Nephron (organoid): ENCODE results near the gene SEPSECS.

Source experiments
- H3K27ac Mint-ChIP-seq, 3 experiments: 2 replicates each; pipeline ENCODE4 v1.8.0; 2020; ENCODE audit warnings: mixed read lengths in 3 of 3, mild to moderate bottlenecking in 2 of 3, moderate library complexity in 1 of 3
- H3K27me3 Mint-ChIP-seq: 2 replicates; pipeline ENCODE4 v1.8.0; 2021; ENCODE audit warnings: low read depth, mild to moderate bottlenecking, moderate library complexity, mixed read lengths
- H3K36me3 Mint-ChIP-seq: 2 replicates; pipeline ENCODE4 v1.8.0; 2020; ENCODE audit warnings: low read depth, mixed read lengths
- H3K4me1 Mint-ChIP-seq: 2 replicates; pipeline ENCODE4 v1.8.0; 2020; ENCODE audit warnings: mixed read lengths
- H3K4me3 Mint-ChIP-seq, 3 experiments: 2 replicates each; pipeline ENCODE4 v1.8.0; 2020; ENCODE audit warnings: mild to moderate bottlenecking in 3 of 3, mixed read lengths in 3 of 3, moderate library complexity in 2 of 3
- H3K9me3 Mint-ChIP-seq: 2 replicates; pipeline ENCODE4 v1.8.0; 2020; ENCODE audit warnings: mixed read lengths
- TF ChIP-seq, protein P1 (sequence below), 3 experiments: fragments of 200-600 bp; sonication (generic); IDR thresholded peaks; one replicate each; pipeline ENCODE4 v1.5.0; 2021; ENCODE audit warnings: antibody characterized with exemption in 3 of 3; ENCODE audit not compliant: unreplicated experiment in 3 of 3

The SEPSECS gene

DNA sequence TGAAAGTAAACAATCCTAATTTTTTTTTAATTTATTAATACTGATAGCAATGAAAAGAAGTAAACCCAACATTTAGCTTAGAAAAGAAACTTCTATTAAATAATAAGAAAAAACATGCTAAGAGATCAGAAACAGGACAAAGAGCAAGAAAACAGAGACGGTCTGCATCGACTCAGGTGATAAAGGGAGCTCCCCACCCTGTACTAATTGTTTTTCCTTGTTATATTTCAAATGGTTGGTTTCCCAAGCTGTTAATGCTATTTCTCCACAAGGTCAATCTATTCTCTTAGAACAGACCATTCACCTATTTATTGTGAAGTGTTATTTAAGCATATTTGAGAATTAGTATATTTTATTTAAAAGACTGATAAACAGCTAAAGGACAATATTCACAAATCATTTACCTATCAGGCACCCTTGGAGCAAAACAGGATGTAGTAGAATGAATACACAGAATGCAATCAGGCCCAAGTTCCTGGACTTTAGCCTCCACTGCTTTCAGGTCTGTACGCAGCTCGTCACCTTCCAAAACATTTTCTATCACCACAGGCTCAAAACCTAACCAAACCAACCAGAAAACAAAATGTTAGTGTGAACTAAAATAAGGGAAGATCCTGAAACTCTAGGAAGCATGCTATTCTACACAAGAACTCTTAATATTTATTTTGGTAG lies 5.5 kb downstream of the SEPSECS start:
- H3K27ac Mint-ChIP-seq: peak overlapping the region; percentile 63 to 92 (median 86)
- peaks cover 4% of the 10 kb centered on the region for H3K36me3 Mint-ChIP-seq
- no peaks in the 10 kb centered on the region for H3K9me3 Mint-ChIP-seq

DNA sequence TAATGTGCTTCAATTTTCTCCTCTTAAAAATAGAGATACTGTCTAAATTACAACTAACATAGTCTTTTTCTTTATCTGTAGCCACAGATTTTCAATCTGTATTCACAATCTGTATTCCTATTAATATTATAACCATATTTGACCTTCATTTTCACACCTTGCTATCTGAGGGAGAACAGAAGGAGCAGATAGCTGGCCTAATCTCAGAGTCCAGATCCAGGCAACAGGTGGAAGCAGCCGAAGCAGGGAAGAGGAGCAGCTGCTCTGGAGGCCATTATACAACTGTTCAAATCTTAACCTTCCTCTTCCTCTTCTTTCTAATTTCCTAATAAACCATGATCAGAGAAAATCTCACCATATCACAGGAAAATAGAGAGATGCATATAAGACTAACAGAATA lies 14.2 kb downstream of the SEPSECS start:
- no peak overlapping the region for H3K27ac Mint-ChIP-seq
- H3K36me3 Mint-ChIP-seq: peaks cover 11% of the 10 kb centered on the region
- peaks cover 9% of the 10 kb centered on the region for H3K4me1 Mint-ChIP-seq
- H3K9me3 Mint-ChIP-seq: no peaks in the 10 kb centered on the region
- H3K4me3 Mint-ChIP-seq: no peak overlapping the region
- no peaks in the 10 kb centered on the region for H3K27me3 Mint-ChIP-seq
- TF ChIP-seq, protein P1, sequence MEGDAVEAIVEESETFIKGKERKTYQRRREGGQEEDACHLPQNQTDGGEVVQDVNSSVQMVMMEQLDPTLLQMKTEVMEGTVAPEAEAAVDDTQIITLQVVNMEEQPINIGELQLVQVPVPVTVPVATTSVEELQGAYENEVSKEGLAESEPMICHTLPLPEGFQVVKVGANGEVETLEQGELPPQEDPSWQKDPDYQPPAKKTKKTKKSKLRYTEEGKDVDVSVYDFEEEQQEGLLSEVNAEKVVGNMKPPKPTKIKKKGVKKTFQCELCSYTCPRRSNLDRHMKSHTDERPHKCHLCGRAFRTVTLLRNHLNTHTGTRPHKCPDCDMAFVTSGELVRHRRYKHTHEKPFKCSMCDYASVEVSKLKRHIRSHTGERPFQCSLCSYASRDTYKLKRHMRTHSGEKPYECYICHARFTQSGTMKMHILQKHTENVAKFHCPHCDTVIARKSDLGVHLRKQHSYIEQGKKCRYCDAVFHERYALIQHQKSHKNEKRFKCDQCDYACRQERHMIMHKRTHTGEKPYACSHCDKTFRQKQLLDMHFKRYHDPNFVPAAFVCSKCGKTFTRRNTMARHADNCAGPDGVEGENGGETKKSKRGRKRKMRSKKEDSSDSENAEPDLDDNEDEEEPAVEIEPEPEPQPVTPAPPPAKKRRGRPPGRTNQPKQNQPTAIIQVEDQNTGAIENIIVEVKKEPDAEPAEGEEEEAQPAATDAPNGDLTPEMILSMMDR (IDR thresholded peaks at IDR 0.05; ENCODE audit: unreplicated experiment in 3 of 3): no peak

More for the DNA sequence above, 5.5 kb downstream of the SEPSECS start:
- TF ChIP-seq, protein P1 (IDR thresholded peaks at IDR 0.05; ENCODE audit: unreplicated experiment in 3 of 3): no peak
- H3K27me3 Mint-ChIP-seq: no peaks in the 10 kb centered on the region
- no peak overlapping the region for H3K4me3 Mint-ChIP-seq
- H3K4me1 Mint-ChIP-seq: peaks cover 7% of the 10 kb centered on the region

DNA sequence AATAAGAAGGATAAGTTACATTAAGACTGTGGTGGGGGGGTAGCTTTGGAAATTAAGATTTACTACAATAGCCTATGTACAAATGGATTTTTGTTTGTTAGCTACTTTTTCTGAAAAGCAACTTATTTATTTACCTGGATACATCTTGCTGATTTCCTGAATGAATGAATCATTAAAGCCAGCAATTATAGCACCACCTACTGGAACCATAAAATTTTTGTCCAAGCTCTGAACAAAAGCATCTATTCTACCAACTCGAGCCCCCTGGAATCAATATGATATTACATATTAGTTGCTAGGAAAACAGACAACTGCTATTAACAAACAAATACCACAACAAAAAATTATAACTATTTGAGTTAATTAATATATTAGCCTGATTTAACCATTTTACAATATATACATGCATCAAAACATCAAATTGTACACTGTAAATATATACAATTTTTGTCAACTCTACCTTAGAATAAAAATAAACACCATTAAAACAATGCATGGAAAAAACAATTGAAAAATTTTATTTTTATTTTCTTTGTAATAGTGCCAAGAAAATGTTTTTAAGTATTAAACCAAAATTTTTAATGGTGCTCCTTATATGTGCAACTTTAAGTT lies 15.3 kb downstream of the SEPSECS start:
- Mint-ChIP-seq H3K36me3 (peaks cover 13% of the 10 kb centered on the region), H3K4me3 (no peak overlapping the region), H3K4me1 (peaks cover 13% of the 10 kb centered on the region), H3K27me3 (no peaks in the 10 kb centered on the region), H3K9me3 (no peaks in the 10 kb centered on the region), H3K27ac (no peak overlapping the region)
- TF ChIP-seq, protein P1 (IDR thresholded peaks at IDR 0.05; ENCODE audit: unreplicated experiment in 3 of 3): peak; percentile 61 to 70 (median 67)

DNA sequence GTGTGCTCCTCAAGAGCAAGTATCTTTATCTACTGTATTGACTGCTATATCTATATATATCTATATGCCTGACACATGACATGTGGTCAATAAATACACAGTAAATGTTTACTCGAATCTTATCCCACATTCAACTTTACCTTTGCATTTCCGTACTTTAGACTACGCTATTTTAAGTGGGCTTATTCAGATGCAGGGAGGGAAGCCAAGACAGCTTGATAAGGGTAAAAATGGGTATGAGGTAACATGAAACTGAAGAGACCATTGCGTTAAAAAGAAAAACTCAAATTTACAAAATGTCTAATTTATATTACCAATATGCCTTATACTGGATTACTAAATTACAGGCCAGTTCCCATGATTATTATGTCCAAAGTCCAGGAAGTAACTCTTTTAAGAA lies 17.8 kb downstream of the SEPSECS start:
- no peaks in the 10 kb centered on the region for H3K9me3 Mint-ChIP-seq
- H3K36me3 Mint-ChIP-seq: peaks cover 28% of the 10 kb centered on the region
- H3K27me3 Mint-ChIP-seq: no peaks in the 10 kb centered on the region
- no peak overlapping the region for H3K27ac Mint-ChIP-seq
- no peak overlapping the region for H3K4me3 Mint-ChIP-seq
- peaks cover 19% of the 10 kb centered on the region for H3K4me1 Mint-ChIP-seq
- TF ChIP-seq, protein P1 (IDR thresholded peaks at IDR 0.05; ENCODE audit: unreplicated experiment in 3 of 3): no peak

DNA sequence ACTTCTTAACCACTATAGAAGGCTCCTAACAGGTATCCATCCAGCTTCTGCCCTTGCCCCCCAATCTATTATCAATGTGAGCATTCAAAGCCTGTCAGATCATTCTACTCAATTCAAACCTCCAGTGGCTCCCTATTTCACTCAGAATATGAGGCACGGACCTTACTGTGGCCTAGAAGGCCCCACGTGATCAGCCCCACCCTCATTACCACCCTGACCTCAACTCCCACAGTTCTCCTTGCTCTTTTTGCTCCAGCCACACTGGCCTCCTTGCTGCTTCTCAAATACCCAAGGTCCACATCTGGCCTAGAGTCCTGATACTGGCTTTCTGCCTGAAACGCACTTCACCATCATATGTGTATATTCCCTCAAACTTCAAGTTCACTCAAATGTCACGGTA lies 18.7 kb downstream of the SEPSECS start:
- Mint-ChIP-seq H3K27ac (no peak overlapping the region), H3K27me3 (no peaks in the 10 kb centered on the region), H3K36me3 (peaks cover 37% of the 10 kb centered on the region), H3K4me1 (peaks cover 14% of the 10 kb centered on the region), H3K4me3 (no peak overlapping the region), H3K9me3 (peaks cover 8% of the 10 kb centered on the region)
- TF ChIP-seq, protein P1 (IDR thresholded peaks at IDR 0.05; ENCODE audit: unreplicated experiment in 3 of 3): no peak

DNA sequence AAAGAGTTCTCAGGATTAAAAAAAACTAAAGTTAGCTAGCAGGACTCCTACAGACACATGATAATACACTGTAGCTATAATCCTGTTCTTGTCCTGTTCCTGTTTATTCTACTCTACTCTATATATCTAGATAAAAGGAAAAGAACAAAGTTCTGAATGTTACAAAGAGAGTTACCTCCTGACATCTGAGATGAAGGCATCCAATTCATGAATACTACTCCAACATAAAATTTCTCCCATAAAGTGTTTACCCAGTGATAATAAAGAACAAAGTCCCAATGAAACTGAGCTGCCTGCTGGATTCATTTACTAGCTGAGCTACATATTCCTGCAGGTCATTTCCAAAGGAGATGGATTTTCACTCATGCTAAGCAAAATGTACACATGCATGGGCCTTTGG lies 27.1 kb downstream of the SEPSECS start:
- peaks cover 15% of the 10 kb centered on the region for H3K9me3 Mint-ChIP-seq
- H3K27me3 Mint-ChIP-seq: no peaks in the 10 kb centered on the region
- no peak overlapping the region for H3K27ac Mint-ChIP-seq
- peaks cover 41% of the 10 kb centered on the region for H3K36me3 Mint-ChIP-seq
- no peak overlapping the region for H3K4me3 Mint-ChIP-seq
- TF ChIP-seq, protein P1 (IDR thresholded peaks at IDR 0.05; ENCODE audit: unreplicated experiment in 3 of 3): no peak
- peaks cover 5% of the 10 kb centered on the region for H3K4me1 Mint-ChIP-seq
